Measurements from ENCODE around the gene CFL1.

DNA sequence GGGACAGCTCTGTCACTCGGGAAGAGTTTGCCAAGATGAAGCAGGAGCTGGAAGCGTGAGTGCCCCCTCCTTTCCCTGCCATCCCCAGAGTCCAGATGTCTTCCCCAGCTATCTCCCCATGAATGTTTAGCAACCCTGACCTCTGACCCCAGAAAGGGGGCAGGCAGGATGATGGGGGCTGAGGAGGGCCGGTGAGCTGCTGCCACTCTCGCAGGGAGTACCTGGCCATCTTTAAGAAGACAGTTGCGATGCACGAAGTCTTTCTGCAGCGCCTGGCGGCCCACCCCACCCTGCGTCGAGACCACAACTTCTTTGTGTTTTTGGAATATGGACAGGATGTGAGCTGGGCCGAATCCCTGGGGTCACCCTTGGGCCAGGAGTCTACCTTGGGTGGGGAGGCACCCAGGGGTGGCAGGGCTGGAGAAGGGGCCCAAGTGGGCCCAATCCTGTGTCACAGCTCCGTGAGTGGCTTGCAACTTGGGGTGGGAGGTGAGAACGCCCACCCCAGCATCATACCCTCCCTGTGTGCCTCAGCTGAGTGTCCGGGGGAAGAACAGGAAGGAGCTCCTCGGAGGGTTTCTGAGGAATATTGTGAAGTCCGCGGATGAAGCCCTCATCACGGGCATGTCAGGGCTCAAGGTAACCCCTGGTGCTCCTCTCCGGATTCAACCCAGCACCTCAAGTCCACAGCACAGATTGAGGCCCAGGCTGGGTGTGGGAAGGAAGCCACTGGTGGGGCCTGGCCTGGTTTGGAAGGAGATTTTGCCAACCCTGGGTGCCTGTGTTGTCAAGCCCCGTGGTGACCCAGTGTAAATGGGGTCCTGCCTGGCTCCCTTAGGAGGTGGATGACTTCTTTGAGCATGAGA lies 7.5 kb downstream of the CFL1 start:
- TF ChIP-seq, protein P1, sequence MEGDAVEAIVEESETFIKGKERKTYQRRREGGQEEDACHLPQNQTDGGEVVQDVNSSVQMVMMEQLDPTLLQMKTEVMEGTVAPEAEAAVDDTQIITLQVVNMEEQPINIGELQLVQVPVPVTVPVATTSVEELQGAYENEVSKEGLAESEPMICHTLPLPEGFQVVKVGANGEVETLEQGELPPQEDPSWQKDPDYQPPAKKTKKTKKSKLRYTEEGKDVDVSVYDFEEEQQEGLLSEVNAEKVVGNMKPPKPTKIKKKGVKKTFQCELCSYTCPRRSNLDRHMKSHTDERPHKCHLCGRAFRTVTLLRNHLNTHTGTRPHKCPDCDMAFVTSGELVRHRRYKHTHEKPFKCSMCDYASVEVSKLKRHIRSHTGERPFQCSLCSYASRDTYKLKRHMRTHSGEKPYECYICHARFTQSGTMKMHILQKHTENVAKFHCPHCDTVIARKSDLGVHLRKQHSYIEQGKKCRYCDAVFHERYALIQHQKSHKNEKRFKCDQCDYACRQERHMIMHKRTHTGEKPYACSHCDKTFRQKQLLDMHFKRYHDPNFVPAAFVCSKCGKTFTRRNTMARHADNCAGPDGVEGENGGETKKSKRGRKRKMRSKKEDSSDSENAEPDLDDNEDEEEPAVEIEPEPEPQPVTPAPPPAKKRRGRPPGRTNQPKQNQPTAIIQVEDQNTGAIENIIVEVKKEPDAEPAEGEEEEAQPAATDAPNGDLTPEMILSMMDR (conservative IDR thresholded peaks at IDR 0.05 in 1 of 2, IDR thresholded peaks at IDR 0.05 in 1 of 2; ENCODE audit: extremely low read depth in 1 of 2, insufficient read depth in 1 of 2, low read depth in 1 of 2, low read length in 2 of 2), result no peak
- TF ChIP-seq EZH2 (IDR thresholded peaks at IDR 0.05; ENCODE audit: borderline replicate concordance, low read length), result no peak
